HG03565 (cell line): Measurements from ENCODE around the gene METTL13.

Experiments used
- ATAC-seq: cut with Tn5 transposase; IDR thresholded peaks from one replicate; pipeline ENCODE4 v1.9.1; 2021; ENCODE audit warnings: mild to moderate bottlenecking, moderate library complexity; ENCODE audit not compliant: unreplicated experiment

Gene METTL13

GRCh38 chr1:171841931-171842761 is 60.7 kb downstream of the METTL13 start:
- ATAC-seq, result no peak

- ATAC-seq, result no peak
Measured at GRCh38 chr1:171844381-171844780, 62.9 kb downstream of the METTL13 start.

- no peak for ATAC-seq
Measured at GRCh38 chr1:171845998-171846397, 64.5 kb downstream of the METTL13 start.
